ENCODE results near the gene ARMC10.
A peak's percentile ranks its signal among the peaks of the same experiment; 100 is the strongest.
"Not testable (repeated sequence)": the region's sequence is repeated elsewhere in the genome, so short reads cannot be mapped to it uniquely, and the experiment has no call there.

Gene ARMC10

GRCh38 chr7:103078226-103078625 lies 3.3 kb downstream of the ARMC10 start:
- DNase-seq (ENCODE audit: low read depth), result not testable (repeated sequence)

GRCh38 chr7:103079836-103080235 lies 4.9 kb downstream of the ARMC10 start:
- DNase-seq (ENCODE audit: low read depth), result no peak

- no peak for DNase-seq (ENCODE audit: low read depth)
Measured at GRCh38 chr7:103080923-103081322, 6.0 kb downstream of the ARMC10 start.

- DNase-seq (ENCODE audit: low read depth), result no peak
Measured at GRCh38 chr7:103082497-103082896, 7.6 kb downstream of the ARMC10 start.

- DNase-seq (ENCODE audit: low read depth), result no peak
Measured at GRCh38 chr7:103083210-103083609, 8.3 kb downstream of the ARMC10 start.

- not testable (repeated sequence) for DNase-seq (ENCODE audit: low read depth)
Measured at GRCh38 chr7:103092321-103092720, 17.4 kb downstream of the ARMC10 start.

GRCh38 chr7:103093429-103093828 lies 18.5 kb downstream of the ARMC10 start:
- no peak for DNase-seq (ENCODE audit: low read depth)

GRCh38 chr7:103094102-103094501 lies 19.2 kb downstream of the ARMC10 start:
- no peak for DNase-seq (ENCODE audit: low read depth)

- not testable (repeated sequence) for DNase-seq (ENCODE audit: low read depth)
Measured at GRCh38 chr7:103095558-103095957, 20.6 kb downstream of the ARMC10 start.

- no peak for DNase-seq (ENCODE audit: low read depth)
Measured at GRCh38 chr7:103097041-103097440, 22.1 kb downstream of the ARMC10 start.

GRCh38 chr7:103100348-103100747 lies 25.4 kb downstream of the ARMC10 start:
- DNase-seq (ENCODE audit: low read depth), result no peak

- DNase-seq (ENCODE audit: low read depth), result no peak
Measured at GRCh38 chr7:103101543-103101942, 26.6 kb downstream of the ARMC10 start.

GRCh38 chr7:103106005-103106702 lies 31.2 kb downstream of the ARMC10 start:
- DNase-seq (ENCODE audit: low read depth), result no peak

GRCh38 chr7:103106703-103107070 lies 31.7 kb downstream of the ARMC10 start:
- DNase-seq (ENCODE audit: low read depth), result not testable (repeated sequence)

GRCh38 chr7:103113164-103113563 lies 38.2 kb downstream of the ARMC10 start:
- peak; percentile 93 for DNase-seq (ENCODE audit: low read depth)

- DNase-seq (ENCODE audit: low read depth), result no peak
Measured at GRCh38 chr7:103114576-103115008, 39.7 kb downstream of the ARMC10 start.

- no peak for DNase-seq (ENCODE audit: low read depth)
Measured at GRCh38 chr7:103115771-103116170, 40.8 kb downstream of the ARMC10 start.

GRCh38 chr7:103116511-103116910 lies 41.6 kb downstream of the ARMC10 start:
- no peak for DNase-seq (ENCODE audit: low read depth)

- no peak for DNase-seq (ENCODE audit: low read depth)
Measured at GRCh38 chr7:103116991-103117390, 42.1 kb downstream of the ARMC10 start.

GRCh38 chr7:103117465-103117864 lies 42.5 kb downstream of the ARMC10 start:
- no peak for DNase-seq (ENCODE audit: low read depth)

GRCh38 chr7:103119791-103120291 lies 44.9 kb downstream of the ARMC10 start:
- no peak for DNase-seq (ENCODE audit: low read depth)

GRCh38 chr7:103120362-103120761 lies 45.4 kb downstream of the ARMC10 start:
- peak; percentile 41 for DNase-seq (ENCODE audit: low read depth)

GRCh38 chr7:103121641-103122040 lies 46.7 kb downstream of the ARMC10 start:
- DNase-seq (ENCODE audit: low read depth), result no peak

GRCh38 chr7:103123529-103123928 lies 48.6 kb downstream of the ARMC10 start:
- DNase-seq (ENCODE audit: low read depth), result no peak
